ENCODE data around the gene DNAJB12.
A peak's percentile ranks its signal among the peaks of the same experiment; 100 is the strongest.

DNAJB12 gene

DNA sequence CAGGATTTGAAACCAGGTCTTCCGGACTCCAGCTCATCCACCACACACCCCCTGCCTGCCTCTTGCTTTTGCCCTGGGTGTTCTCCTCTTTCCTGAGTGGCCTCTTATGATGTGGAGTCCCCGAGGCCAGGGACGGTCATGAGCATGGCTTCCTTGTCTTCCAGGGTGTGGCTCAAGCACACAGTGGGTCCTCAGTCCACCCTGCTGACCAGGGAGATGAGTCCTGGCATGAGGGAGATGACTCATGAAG, 32.8 kb downstream of the DNAJB12 start:
- H4K20me1 ChIP-seq (ENCODE audit: low read depth, low read length): no peaks in the 10 kb centered on the region
- peaks cover 31% of the 10 kb centered on the region for H3F3A ChIP-seq (ENCODE audit: insufficient read depth)
- H3K9me2 ChIP-seq (replicated peaks; ENCODE audit: insufficient read depth, low read length): no peaks in the 10 kb centered on the region
- no peaks in the 10 kb centered on the region for H3K27me3 ChIP-seq (ENCODE audit: low read length)
- no peaks in the 10 kb centered on the region for H3K36me3 ChIP-seq (ENCODE audit: low read length)
- H3K9ac ChIP-seq (ENCODE audit: low read length): no peak overlapping the region
- H3K4me2 ChIP-seq (ENCODE audit: low read depth, low read length, poor library complexity, severe bottlenecking): no peak overlapping the region
- H2AFZ ChIP-seq (ENCODE audit: low read depth, low read length, severe bottlenecking): no peak overlapping the region
- no peak overlapping the region for H3K27ac ChIP-seq (ENCODE audit: low read depth, low read length)
- H3K9me3 ChIP-seq (ENCODE audit: insufficient read depth, low read length): no peaks in the 10 kb centered on the region
- no peak for TF ChIP-seq EZH2phosphoT487 (conservative IDR thresholded peaks at IDR 0.05; ENCODE audit: low read length)
- TF ChIP-seq, protein P1, sequence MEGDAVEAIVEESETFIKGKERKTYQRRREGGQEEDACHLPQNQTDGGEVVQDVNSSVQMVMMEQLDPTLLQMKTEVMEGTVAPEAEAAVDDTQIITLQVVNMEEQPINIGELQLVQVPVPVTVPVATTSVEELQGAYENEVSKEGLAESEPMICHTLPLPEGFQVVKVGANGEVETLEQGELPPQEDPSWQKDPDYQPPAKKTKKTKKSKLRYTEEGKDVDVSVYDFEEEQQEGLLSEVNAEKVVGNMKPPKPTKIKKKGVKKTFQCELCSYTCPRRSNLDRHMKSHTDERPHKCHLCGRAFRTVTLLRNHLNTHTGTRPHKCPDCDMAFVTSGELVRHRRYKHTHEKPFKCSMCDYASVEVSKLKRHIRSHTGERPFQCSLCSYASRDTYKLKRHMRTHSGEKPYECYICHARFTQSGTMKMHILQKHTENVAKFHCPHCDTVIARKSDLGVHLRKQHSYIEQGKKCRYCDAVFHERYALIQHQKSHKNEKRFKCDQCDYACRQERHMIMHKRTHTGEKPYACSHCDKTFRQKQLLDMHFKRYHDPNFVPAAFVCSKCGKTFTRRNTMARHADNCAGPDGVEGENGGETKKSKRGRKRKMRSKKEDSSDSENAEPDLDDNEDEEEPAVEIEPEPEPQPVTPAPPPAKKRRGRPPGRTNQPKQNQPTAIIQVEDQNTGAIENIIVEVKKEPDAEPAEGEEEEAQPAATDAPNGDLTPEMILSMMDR (IDR thresholded peaks at IDR 0.05; ENCODE audit: insufficient read depth, low read length, poor library complexity, severe bottlenecking): no peak
- H3K79me2 ChIP-seq (ENCODE audit: insufficient read depth, low read length): no peaks in the 10 kb centered on the region
- H3K4me3 ChIP-seq (ENCODE audit: insufficient read depth, low read length, poor library complexity, severe bottlenecking): no peak overlapping the region

DNA sequence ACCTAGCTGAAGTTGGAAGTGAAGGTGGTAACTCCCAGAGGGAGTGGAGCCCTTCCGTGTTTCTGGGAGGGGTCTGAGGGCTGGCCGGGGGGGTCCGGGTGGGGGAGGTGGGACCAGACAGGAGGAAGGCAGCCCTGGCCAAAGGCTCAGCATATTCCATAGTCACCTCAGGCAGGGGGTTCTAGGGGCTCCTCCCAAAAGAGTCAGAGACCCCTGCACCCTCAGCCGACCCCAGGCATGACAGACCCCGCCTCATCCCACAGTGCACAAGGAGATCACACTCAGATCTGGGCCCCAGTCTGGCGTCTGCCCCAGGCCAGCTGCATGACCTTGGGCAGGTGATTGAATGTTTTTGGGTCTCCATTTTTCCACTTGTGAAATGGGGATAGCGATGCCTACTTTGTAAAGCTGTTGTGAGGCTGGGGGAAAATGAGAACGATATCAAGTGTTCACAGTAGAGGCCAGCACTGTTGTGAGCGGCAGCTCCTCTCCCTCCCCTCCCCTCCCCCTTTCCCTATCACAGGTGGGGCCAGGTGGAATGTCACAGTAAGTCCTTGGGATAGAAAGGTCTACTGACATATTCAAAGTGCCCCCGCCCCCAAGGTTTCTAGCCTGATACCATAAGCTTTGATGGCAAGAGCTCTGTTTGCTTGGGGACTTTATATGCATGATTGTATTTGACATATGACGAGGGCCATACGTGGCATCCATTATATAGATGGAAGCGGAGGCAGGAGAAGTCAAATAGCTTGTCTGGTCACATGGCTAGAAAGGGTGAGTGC, 33.3 kb downstream of the DNAJB12 start:
- H3K4me2 ChIP-seq (ENCODE audit: low read depth, low read length, poor library complexity, severe bottlenecking): peak overlapping the region; percentile 93
- no peak overlapping the region for H3K4me3 ChIP-seq (ENCODE audit: insufficient read depth, low read length, poor library complexity, severe bottlenecking)
- H3K9me3 ChIP-seq (ENCODE audit: insufficient read depth, low read length): no peaks in the 10 kb centered on the region
- H3K9ac ChIP-seq (ENCODE audit: low read length): peak overlapping the region; percentile 76
- peaks cover 31% of the 10 kb centered on the region for H3F3A ChIP-seq (ENCODE audit: insufficient read depth)
- H3K9me2 ChIP-seq (replicated peaks; ENCODE audit: insufficient read depth, low read length): no peaks in the 10 kb centered on the region
- no peaks in the 10 kb centered on the region for H3K27me3 ChIP-seq (ENCODE audit: low read length)
- H3K79me2 ChIP-seq (ENCODE audit: insufficient read depth, low read length): no peaks in the 10 kb centered on the region
- no peaks in the 10 kb centered on the region for H3K36me3 ChIP-seq (ENCODE audit: low read length)
- peak overlapping the region; percentile 5 for H2AFZ ChIP-seq (ENCODE audit: low read depth, low read length, severe bottlenecking)
- TF ChIP-seq, protein P1 (IDR thresholded peaks at IDR 0.05; ENCODE audit: insufficient read depth, low read length, poor library complexity, severe bottlenecking): no peak
- TF ChIP-seq EZH2phosphoT487 (conservative IDR thresholded peaks at IDR 0.05; ENCODE audit: low read length): no peak
- H3K27ac ChIP-seq (ENCODE audit: low read depth, low read length): peak overlapping the region; percentile 96
- H4K20me1 ChIP-seq (ENCODE audit: low read depth, low read length): no peaks in the 10 kb centered on the region

- Histone ChIP-seq H3F3A (ENCODE audit: insufficient read depth) (peaks cover 31% of the 10 kb centered on the region), H3K36me3 (ENCODE audit: low read length) (no peaks in the 10 kb centered on the region), H3K9me2 (replicated peaks; ENCODE audit: insufficient read depth, low read length) (no peaks in the 10 kb centered on the region), H3K27me3 (ENCODE audit: low read length) (no peaks in the 10 kb centered on the region), H3K79me2 (ENCODE audit: insufficient read depth, low read length) (no peaks in the 10 kb centered on the region), H3K27ac (ENCODE audit: low read depth, low read length) (peak overlapping the region; percentile 96), H4K20me1 (ENCODE audit: low read depth, low read length) (no peaks in the 10 kb centered on the region), H3K4me2 (ENCODE audit: low read depth, low read length, poor library complexity, severe bottlenecking) (peak overlapping the region; percentile 93), H3K9ac (ENCODE audit: low read length) (peak overlapping the region; percentile 76), H3K4me3 (ENCODE audit: insufficient read depth, low read length, poor library complexity, severe bottlenecking) (no peak overlapping the region), H2AFZ (ENCODE audit: low read depth, low read length, severe bottlenecking) (peak overlapping the region; percentile 5), H3K9me3 (ENCODE audit: insufficient read depth, low read length) (no peaks in the 10 kb centered on the region)
- no peak for TF ChIP-seq EZH2phosphoT487 (conservative IDR thresholded peaks at IDR 0.05; ENCODE audit: low read length)
- TF ChIP-seq, protein P1 (IDR thresholded peaks at IDR 0.05; ENCODE audit: insufficient read depth, low read length, poor library complexity, severe bottlenecking): no peak
These were observed 34.0 kb downstream of the DNAJB12 start for GRCh38 chr10:72320676-72321247.
